Ishikawa (cell line): ENCODE data around the gene NLGN3.

Experiments
- CEBPB ChIP-seq: IDR thresholded peaks from 2 replicates; pipeline ENCODE4 v1.6.1; 2012
- CREB1 ChIP-seq: IDR thresholded peaks from 2 replicates; pipeline ENCODE4 v1.6.1; 2012; ENCODE audit warnings: low read depth
- EGR1 ChIP-seq: IDR thresholded peaks from 2 replicates; pipeline ENCODE4 v1.6.1; 2012
- EP300 ChIP-seq: IDR thresholded peaks from 2 replicates; pipeline ENCODE4 v1.6.1; 2012; ENCODE audit warnings: borderline replicate concordance
- FOXM1 ChIP-seq: IDR thresholded peaks from 2 replicates; pipeline ENCODE4 v1.6.1; 2012; ENCODE audit warnings: low read depth, borderline replicate concordance
- MAX ChIP-seq: IDR thresholded peaks from 2 replicates; pipeline ENCODE4 v1.6.1; 2012
- NFIC ChIP-seq: IDR thresholded peaks from 2 replicates; pipeline ENCODE4 v1.6.1; 2012
- RAD21 ChIP-seq: IDR thresholded peaks from 2 replicates; pipeline ENCODE4 v1.6.1; 2012; ENCODE audit warnings: low read depth
- REST ChIP-seq: IDR thresholded peaks from 2 replicates; pipeline ENCODE4 v1.6.1; 2012; ENCODE audit warnings: low read depth, mild to moderate bottlenecking
- TAF1 ChIP-seq: IDR thresholded peaks from 2 replicates; pipeline ENCODE4 v1.6.1; 2012; ENCODE audit warnings: low read depth, mild to moderate bottlenecking
- TCF12 ChIP-seq: IDR thresholded peaks from 2 replicates; pipeline ENCODE4 v1.6.1; 2012; ENCODE audit warnings: low read depth
- TEAD4 ChIP-seq: IDR thresholded peaks from 2 replicates; pipeline ENCODE4 v1.6.1; 2012
- USF1 ChIP-seq: IDR thresholded peaks from 2 replicates; pipeline ENCODE4 v1.6.1; 2012
- YY1 ChIP-seq: IDR thresholded peaks from 2 replicates; pipeline ENCODE4 v1.6.1; 2012; ENCODE audit warnings: low read depth
- ZBTB7A ChIP-seq: IDR thresholded peaks from 2 replicates; pipeline ENCODE4 v1.6.1; 2012; ENCODE audit warnings: low read depth

NLGN3 gene

GRCh38 chrX:71159335-71159734 is 14.7 kb downstream of the NLGN3 start:
- no peak for TF ChIP-seq EP300
- TF ChIP-seq ZBTB7A: no peak
- TF ChIP-seq REST: no peak
- TF ChIP-seq USF1: no peak
- no peak for TF ChIP-seq TCF12
- TF ChIP-seq TEAD4: no peak
- no peak for TF ChIP-seq MAX
- TF ChIP-seq CREB1: no peak
- TF ChIP-seq YY1: no peak
- TF ChIP-seq TAF1: no peak
- TF ChIP-seq FOXM1: no peak
- TF ChIP-seq EGR1: no peak

GRCh38 chrX:71160475-71160874 is 15.8 kb downstream of the NLGN3 start:
- TF ChIP-seq REST: no peak
- TF ChIP-seq CEBPB: no peak
- no peak for TF ChIP-seq TCF12
- TF ChIP-seq CREB1: no peak
- TF ChIP-seq FOXM1: no peak
- no peak for TF ChIP-seq YY1
- TF ChIP-seq MAX: no peak
- no peak for TF ChIP-seq TAF1
- TF ChIP-seq TEAD4: no peak
- no peak for TF ChIP-seq USF1
- no peak for TF ChIP-seq RAD21

GRCh38 chrX:71162981-71163380 is 18.3 kb downstream of the NLGN3 start:
- TF ChIP-seq FOXM1 (no peak), USF1 (no peak), NFIC (no peak), RAD21 (no peak), TAF1 (no peak), CREB1 (no peak), TEAD4 (no peak), YY1 (no peak), ZBTB7A (no peak), EGR1 (no peak), MAX (no peak), REST (no peak), EP300 (no peak), CEBPB (no peak), TCF12 (no peak)

GRCh38 chrX:71164071-71164470 is 19.4 kb downstream of the NLGN3 start:
- TF ChIP-seq TEAD4 (no peak), CREB1 (no peak), EP300 (no peak), YY1 (no peak), ZBTB7A (no peak), CEBPB (no peak), EGR1 (no peak), RAD21 (no peak), REST (no peak), USF1 (no peak), MAX (no peak), FOXM1 (no peak), TCF12 (no peak), NFIC (no peak), TAF1 (no peak)
